ENCODE measurements around the gene TMED10.

TMED10 gene

DNA sequence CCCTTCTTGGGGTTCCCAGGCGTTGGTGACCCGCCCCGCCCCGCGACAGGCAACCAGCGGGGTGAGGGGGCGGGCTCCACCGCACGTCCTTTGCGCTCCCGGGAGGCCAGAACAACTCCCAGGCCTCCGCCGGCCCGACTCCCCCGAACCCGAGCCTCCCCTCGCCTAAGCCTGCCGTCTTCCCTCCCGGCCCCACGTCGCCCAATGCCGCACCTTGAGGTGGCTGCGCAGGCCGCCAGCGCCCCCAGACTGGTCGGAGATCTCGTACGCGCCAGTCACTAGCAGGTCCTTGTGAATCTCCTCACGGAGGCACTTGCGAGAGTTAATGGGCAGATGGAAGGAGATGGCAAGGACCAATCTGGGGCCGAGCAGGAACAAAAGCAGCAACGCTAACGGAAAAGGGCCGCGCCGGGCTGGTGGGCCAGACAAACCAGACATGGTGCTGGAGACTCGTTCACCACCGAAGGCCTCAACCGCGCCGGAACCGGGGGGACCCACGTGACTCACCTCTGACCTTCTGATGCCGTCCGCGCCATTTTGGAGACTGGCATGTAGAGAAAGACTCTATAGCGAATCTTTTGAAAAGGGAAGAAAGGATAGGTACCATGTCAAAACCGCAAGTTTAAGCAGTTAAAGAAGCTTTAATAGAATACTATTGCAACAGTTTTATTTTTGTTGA lies at the start of gene TMED10:
Gene TMED10, minus strand, starts transcription at position 471 of the 679 bp plus-strand sequence. Its CDS starts 33 bp downstream, at position 438.
- DNase-seq: peak; percentile 94

DNA sequence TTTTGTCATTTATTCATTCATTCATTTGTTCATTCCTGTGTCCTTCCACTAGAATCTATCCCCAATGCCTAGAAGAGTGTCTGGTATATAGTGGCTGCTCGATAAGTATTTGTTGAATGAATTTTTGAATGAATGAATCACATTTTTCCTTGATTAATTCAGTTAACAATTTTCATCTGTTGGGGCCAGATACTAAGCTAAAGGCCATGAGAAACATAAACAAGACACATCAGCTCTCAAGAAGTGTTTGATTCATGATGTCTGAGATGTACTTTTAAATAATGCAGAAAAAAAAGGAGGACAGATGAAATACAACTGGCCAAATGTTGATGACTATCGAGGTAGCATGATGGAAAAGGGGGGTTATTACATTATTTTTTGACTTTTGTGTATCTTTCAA lies 48.1 kb upstream of the TMED10 start:
- no peak for DNase-seq

DNA sequence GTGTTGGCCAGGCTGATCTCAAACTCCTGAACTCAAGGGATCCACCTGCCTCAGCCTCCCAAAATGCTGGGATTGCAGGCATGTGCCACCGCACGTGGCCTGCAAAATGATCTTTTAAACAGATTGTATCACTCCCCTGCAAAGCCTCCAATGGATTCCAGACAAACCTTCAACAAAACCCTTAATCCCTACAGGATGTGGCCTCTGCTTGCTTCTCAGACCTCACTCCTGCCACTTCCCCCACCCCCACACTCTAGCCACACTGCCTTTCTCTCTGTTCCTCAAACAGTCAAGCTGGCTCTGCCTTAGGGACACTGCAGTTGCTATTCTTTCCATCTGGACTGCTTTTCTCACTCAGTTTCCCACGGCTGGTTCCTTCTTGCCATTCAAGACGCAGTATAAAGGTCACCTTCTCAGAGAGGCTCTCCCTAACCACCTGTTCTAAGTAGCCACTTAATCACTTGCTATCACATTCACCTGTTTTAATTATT lies 47.3 kb upstream of the TMED10 start:
- peak; percentile 69 for DNase-seq

DNA sequence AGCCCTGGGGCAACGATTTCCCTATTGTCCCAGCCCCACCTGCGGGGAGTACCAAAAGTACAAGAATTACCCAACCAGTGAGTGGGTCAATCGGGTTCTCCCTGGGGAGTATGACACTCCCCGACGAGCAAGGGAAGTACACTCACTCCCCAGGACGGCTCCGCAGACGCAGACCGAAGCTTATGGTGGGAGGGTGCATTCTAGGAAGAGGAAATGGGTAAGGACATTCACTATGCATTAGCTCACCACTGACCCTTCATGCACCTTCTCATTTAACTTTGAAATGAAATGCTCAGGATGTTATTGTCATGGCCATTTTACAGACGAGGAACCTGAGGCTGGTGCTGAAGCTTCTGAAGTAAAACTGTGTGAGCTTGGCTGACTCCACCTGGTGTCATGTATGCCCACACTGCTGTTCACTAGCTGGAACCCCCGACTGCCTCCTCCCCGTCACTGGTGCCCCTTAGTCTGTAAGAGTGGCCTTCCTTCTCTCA lies 45.8 kb upstream of the TMED10 start:
- peak; percentile 41 for DNase-seq

DNA sequence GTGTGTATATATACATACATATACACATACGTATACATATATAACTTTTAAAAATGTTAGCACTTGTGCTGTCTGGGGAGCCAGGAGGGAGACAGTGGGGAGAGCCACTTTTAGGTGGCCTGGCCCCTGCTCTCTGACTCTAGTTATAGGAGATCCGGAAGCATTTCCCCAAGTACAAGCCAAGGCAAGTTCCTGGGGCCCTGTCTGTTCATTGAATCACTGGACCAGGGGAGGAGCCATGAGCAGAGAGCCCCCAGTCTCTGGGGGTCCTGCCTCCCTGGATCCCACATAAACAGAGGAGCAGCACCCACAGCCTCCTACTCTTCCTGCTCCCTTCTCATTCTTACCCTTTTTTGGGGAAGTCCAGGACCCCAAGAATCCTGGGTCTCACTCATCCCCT lies 45.4 kb upstream of the TMED10 start:
- no peak for DNase-seq

DNA sequence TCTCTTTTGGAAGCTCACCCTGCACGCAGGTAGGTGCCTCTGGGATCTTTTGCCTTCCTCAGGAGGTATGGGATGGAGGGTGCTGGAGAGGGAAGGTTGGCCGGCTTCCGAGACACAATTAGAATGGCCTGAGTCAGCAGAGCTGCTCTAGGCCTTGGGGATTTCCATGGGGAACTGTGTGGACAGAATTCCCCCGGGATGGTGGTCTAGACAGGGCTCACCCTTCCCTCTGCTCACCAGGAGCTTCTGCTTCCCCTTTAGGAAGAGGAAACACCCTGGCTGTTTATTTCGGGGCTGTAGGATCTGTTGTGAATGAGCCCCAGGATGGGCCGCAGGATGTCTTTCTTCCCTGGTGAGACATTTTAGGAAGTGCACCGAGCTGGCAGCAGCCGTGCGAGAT lies 43.7 kb upstream of the TMED10 start:
- DNase-seq: no peak

DNA sequence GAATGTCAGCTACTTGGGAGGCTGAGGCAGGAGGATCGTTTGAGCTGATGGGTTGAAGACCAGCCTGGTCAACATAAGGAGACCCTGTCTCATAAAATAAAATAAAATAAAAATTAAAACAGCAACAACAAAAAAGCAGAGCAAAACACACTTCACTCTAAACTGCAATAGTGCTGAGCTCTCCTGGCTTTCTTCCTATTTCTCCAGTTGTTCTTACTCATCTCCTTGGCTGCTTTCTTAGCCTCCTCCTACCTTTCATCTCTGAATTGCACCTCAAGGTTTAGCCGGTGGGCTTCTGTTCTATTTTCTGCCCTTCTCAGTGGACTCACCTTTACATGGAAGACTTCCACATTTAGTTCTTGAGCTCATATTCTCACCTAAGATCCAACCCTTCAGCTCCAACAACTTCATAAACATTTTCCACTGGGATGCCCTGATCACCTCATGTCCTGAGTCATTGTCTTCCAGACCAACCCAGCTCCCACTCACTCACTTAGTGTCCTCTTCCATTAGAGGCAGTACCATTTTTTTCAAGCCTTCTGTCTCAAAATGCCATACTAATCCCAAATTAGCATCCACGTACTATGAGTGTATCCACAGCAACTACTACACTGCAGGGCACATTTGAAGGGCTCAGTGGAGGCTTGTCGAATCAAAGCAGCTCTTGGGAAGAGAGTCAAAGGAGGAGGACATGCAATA lies 41.2 kb upstream of the TMED10 start:
- no peak for DNase-seq

DNA sequence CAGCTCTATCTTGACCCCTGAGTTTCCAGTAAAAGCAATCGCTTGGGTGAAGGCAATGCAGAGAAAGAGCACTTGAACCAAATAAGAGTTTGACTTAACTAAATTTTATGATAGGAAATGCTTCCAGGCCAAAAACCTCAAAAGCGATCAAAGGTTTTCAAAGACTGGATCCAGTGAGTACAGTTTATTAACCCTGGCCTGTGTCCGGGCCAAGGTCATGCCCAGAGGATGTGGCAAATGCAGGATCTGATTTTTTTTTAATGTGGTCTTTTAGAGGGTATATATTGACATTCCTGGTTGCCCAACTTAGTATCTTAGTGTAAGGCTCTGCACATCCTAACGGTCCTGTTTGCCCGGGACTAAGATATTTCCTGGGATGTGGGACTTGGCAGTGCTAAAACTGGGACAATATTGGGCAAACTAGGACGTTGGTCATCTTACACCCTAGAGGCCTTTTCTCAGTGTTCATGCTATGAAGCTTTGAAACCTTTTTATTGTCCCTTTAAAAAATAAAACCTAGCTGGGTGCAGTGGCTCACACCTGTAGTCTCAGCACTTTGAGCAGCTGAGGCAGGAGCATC lies 40.1 kb upstream of the TMED10 start:
- no peak for DNase-seq

DNA sequence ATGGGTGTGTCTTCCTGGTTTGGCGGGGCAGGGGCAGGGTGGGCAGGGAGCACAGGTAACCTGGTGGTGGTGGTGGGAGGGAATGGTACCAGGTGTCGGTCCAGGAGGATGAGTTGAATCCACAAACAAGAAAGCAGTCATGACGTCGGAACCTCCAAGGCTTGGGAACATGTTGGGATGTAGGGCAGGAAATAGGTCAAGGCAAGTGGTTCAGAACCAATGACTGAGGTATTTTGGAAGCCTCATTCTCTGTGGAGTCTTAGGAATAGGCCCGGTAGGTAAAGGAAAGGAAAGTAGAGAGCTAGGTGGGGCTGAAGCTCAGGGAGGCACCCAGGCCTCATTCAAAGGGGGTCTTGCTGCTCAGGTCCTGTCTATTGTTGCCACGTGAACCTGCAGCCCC lies 39.1 kb upstream of the TMED10 start:
- DNase-seq: no peak

DNA sequence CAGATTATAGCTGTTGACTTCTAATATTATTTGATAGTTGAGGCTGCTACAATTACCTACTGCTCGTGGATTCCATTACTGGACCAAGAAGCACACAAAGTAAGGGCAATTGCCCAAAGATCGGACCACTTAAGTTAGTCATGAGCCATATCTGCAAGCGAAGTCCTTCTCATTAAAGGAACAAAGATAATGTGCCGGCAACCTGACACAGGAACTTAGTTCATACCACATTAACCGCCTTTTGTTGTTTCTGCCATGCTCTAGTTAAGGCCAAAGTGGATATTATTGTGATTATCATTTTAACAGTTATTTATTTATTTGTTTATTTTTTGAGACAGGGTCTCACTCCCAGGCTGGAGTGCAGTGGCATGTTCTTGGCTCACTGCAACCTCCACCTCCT lies 38.1 kb upstream of the TMED10 start:
- DNase-seq: no peak

DNA sequence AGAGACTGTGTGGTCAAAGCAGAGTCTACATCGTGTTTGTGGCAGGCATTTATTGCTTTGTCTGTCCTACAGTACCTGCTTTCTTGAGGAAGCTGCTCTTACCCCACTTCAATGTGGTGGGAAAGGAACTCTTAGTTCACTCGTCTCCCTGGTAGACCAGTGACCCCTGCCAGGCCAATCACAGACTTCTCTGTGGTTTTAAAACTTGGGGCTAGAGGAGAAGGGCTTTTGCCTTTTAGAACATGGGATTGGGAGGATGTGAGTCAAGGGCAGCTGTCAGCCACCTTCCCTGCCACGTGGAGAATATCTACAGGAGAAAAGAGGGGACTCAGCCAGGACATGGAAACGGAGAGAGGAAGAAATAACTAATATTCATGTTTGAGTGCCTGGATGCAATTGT lies 36.8 kb upstream of the TMED10 start:
- DNase-seq: no peak

DNA sequence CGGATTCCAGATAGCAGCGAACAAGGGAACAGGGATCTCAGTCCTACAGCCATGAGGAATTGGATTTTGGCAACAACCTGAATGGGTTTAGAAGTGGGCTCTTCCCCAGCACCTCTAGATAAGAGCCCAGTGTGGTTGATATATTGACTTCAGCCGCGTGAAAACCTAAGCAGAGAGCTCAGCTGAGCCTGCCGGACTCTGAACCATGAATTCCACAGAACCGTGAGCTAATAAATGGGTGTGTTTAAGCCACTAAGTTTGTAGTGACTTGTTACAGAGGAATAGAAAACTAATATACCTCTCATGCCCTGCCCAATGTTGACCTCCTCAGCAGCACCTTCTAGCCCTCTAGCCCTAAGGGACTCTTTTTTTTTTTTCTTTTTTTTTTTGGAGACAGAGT lies 32.4 kb upstream of the TMED10 start:
- no peak for DNase-seq

DNA sequence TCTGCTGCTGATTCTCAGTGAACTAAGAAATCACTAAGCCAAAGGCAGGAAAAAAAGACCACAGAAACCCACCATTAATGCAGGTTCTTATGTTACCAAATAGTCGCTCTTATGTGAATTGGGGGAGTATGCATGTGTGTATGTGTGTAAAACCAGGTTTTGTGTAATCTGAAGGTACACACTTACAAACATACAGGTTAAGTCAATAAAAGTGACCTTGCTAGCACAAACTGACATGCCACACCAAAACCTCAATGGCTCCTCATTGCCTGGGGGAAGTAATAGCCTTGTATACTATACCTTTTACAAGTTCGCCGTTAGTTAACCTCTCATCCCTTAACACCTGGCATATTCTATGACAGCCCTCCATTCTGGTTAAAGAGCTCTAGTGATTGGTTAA lies 29.8 kb upstream of the TMED10 start:
- DNase-seq: no peak

DNA sequence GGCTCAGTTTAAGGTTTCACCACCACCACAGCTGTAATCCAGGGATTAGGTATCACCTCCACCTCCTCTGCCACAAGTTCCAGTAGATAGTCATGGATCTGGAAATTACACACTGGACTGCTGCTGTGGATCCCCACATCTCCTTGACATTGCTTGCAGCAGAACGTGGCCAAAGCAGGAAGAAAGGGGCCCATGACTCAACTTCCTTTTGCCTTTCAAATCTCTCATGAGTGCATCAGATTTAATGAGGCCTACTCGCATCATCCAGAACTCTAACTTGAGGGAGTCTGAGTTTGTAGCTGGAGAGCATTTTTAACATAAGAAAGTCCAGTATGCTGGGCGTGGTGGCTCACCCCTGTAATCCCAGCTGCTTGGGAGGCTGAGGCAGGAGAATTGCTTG lies 29.2 kb upstream of the TMED10 start:
- DNase-seq: no peak

DNA sequence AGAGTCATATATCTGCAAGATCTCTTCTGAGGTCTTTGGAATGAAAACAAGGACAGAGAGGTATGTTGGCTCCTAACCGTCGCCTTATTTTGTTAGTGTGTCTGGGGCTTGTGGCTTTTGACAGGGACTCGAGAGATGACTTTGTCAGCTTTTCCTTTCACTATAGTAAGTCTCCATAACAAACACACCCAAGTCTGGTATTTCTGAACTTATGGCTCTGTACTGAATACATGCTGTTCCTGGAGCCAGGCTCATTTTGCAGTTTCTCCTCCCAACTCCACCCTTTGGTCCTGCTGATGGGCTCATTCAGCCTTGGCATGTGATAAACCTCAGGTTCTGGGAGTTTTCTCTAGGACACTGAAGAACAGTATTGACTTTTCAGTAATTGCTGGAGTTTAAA lies 27.7 kb upstream of the TMED10 start:
- DNase-seq: no peak

DNA sequence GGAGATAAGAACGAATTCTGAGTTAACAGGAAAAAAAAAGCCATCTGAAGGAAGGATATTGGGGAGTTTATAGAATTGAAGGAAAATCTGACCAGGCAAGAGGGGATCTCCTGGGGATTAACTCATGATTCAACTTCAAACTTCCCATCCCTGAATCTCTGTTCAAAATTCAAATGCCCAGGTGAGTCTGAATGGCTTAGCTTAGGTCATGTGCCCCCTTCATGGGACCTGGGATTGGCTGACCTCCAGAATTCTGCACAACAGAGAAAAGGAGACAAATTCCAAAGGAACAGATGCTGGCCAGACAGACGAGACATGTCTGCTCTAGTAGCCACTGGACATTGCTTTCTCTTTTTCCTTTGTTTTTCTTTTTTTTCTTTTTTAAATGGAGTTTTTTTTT lies 26.2 kb upstream of the TMED10 start:
- no peak for DNase-seq

DNA sequence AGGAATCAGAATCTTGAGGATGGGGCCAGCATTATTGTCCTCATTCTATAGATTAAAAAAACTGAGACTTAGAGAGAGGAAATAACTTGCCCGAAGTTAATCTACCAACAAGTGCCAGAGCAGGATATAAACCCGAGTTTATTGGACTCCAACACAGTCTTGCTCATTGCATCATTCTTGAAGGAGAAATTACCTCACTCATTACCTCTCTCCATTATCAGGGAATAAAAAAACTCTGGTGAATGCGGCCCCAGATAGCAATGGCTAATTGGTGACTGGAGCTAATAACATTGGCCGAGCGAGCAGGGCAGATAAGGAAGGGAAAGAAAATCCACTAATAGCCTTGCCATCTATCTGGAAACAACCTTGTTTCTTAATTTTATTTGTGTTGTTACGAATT lies 24.7 kb upstream of the TMED10 start:
- DNase-seq: no peak

DNA sequence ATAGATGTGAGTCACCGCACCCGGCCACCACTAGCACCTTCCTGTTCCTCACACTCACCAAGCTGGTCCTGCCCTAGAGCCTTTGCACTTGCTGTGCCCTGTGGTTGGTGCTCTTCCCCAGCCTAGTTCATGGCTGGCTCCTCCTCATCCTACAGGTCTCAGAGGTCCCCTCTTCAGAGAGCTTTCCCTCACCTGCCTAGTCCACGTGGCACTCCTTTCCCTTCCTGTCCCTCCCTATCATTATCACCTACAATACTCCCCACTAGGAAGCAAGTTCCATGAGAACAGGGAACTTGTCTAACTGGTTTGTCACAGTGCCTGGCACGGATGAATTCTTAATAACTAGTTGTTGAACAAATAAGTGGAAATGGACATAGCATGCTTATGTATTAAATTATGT lies 24.0 kb upstream of the TMED10 start:
- no peak for DNase-seq

DNA sequence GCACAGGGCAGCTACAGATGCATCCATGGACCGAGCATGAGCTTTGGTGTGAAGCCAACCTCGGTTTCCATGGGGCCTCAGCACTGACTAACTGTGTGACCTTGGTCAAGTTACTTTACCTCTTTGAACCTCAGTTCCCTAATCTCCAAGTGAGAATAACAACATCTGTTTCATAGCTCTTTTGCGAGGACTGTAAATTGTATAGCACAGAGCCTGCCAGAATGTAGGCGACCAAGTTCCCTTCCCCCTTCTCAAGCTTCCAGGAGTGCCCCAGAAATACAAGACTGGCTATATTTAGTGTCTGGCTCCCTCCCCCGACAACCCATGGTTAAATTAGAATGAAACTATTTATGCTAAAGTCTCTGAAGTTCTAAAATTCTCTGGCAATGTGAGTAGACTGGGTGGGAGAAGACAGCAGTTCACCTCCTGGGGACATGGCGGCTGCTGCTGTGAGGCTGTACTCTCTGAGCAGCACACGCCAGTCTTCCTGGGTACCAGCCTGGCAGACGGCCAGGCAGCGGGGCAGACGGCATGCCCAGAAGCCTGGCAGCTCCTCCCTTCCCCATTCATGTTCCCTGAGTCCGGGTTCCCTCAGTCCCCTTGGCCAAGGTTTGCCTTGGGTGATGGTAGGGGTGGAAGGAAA lies 22.0 kb upstream of the TMED10 start:
- no peak for DNase-seq

DNA sequence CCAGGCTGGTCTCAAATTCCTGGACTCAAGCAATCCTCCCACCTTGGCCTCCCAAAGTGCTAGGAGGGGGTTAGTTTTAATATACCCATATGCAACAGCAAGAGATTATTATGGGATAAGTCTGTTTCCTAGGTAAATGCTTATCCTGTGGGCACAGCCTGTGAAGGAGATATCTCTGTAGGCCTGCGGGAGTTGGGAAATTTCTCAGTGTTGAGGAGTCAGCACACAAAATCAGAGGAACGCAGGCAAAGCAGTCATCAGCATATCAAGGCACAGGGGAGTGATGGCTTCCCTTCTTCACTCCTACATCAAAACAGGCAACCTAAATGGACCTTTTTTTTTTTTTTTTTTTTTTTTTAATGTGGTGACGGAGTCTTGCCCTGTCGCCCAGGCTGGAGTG lies 20.9 kb upstream of the TMED10 start:
- DNase-seq: no peak

DNA sequence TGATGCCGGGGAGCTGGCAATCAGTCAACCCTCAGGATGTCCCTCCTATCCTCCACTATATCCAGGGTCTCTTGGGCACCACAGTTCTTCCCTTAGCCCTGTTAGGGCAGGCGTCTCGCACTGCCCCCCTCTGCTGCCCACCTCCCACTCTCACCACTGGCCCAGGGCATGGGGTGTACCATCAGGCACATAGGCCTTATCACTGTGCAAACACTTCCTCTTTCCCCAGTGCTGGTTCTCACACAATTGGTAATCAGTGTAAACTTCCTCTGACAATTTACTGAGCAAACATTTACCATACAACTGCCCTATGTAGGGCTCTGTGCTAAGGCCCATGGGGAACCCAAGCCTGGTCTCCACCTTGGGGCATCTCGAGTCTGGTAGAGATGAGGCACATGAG lies 20.1 kb upstream of the TMED10 start:
- no peak for DNase-seq

DNA sequence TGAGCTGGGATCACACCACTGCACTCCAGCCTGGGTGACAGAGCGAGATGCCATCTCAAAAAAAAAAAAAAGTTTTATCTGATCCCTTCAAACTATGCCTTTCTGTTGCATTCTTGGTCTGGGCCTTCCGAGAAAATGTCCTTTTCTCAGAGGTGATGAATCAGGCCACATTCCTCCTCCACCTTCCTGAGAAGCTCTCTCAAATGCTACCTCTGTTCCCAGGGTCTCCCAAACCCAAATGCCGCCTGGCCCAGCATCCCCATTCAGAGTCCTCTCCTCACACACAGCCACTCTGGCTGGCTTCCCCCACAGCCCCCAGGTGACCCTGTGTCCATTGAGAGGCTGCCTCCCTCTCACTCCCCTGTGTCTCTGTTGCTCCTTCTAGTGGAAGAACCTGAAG lies 19.7 kb upstream of the TMED10 start:
- no peak for DNase-seq

DNA sequence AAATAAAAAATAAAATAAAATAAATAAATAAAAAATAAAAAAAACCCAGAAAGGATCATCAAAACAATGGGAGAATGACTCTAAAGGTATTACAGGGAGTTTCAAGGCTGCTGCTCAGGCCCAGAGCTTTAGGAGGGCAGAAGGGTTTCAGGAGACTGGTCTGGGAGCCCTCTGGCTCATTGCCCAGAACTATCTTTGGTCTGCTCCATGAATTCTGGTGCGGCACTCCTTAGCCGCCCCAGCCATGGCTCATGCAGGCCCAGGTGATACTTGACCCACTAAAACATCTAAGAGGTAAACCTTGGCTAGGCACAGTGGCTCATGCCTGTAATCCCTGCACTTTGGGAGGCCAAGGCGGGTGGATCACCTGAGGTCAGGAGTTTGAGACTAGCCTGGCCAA lies 14.7 kb upstream of the TMED10 start:
- DNase-seq: no peak

DNA sequence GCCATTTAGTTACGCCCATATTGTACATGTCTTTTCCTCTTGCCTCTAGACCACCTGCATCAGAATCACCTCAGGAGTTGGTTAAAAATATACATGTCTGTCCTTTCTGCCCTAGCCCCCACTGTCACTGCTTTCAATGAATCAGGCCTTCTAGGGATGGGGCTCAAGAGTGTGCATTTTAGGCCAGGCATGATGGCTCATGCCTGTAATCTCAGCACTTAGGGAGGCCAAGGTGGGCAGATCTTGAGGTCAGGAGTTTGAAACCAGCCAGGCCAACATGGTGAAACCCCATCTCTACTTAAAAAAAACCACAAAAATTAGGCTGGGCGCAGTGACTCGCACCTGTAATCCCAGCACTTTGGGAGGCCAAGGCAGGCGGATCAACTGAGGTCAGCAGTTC lies 13.6 kb upstream of the TMED10 start:
- DNase-seq: no peak

All from femur (tissue), 1 donor.